Pancreas (tissue), 10 donors: ENCODE data around the gene MPDU1. TPM values are rescaled to one million over a fixed set of nuclear protein-coding genes. Genes with fewer than 3 reads are reported as not detected.

Experiments
- ATAC-seq, 4 donors: fragments of 200-7000 bp; cut with Tn5 transposase; one replicate each; pipeline versions ENCODE4 v1.8.0 to v1.9.1; 2020; ENCODE audit warnings: mild to moderate bottlenecking in 4 of 4, moderate library complexity in 4 of 4
- DNase-seq, 6 donors: peaks; one replicate each; pipeline ENCODE4 v3.0.0-alpha.2; 2020
- FAIRE-seq: peaks from 2 replicates; lab custom pipeline; 2012; peaks lifted over from hg19 to GRCh38; lab: Jason Lieb, UNC
- H3K27ac ChIP-seq, 4 donors: fragments of 200-600 bp; sonication (generic); 1 replicate in 3 of 4; 2 replicates in 1 of 4; pipeline versions ENCODE4 v1.5.0 to v1.8.0; 2020
- H3K27me3 ChIP-seq, 4 donors: fragments of 200-600 bp; one replicate each; pipeline ENCODE4 v1.8.0; 2021
- H3K36me3 ChIP-seq, 3 donors: fragments of 200-600 bp; sonication (generic) in 1 of 3; one replicate each; pipeline versions ENCODE4 v1.5.0 to v1.8.0; 2020 to 2021
- H3K4me1 ChIP-seq, 3 donors: fragments of 200-600 bp; one replicate each; pipeline ENCODE4 v1.8.0; 2021
- H3K4me3 ChIP-seq, 4 donors: fragments of 200-600 bp; sonication (generic) in 2 of 4; one replicate each; pipeline versions ENCODE4 v1.5.0 to v1.8.0; 2020 to 2021
- H3K9me3 ChIP-seq, 4 donors: fragments of 200-600 bp; one replicate each; pipeline ENCODE4 v1.8.0; 2021
- CTCF ChIP-seq, 4 donors: fragments of 200-600 bp; sonication (generic) in 3 of 4; IDR thresholded peaks; one replicate each; pipeline versions ENCODE4 v1.5.0 to v1.8.0; 2021; ENCODE audit warnings: antibody characterized with exemption in 4 of 4
- WGBS, 2 donors: extraction: QIAGEN DNeasy Blood & Tissue Kit; methylation state at CpG; one replicate each; pipeline ENCODE4 v1.1.7; 2013; 5-methylcytosine and 5-hydroxymethylcytosine counted together
- intact Hi-C, 3 donors: fragments of 100-400 bp; cut with DNase I; formaldehyde crosslinking; loops; one replicate each; pipeline versions ENCODE4 v1.11.1 to v1.14.2; 2022
- polyA plus RNA-seq, 2 donors: library from polyadenylated mRNA; stranded (reverse); fragments of 200-250 nt; gene quantifications; one replicate each; pipeline ENCODE4 v1.2.3, GENCODE V29; 2013
- total RNA-seq, 6 donors: library from RNA; stranded (reverse); fragmentation: NEBNext Ultra II Directional in 4 of 6; extraction: Animal tissue kit (Norgen Biotek cat#: 25700) in 4 of 6; gene quantifications; one replicate each; pipeline versions ENCODE4 v1.2.1 to v1.2.4, GENCODE V29; 2021 to 2023
- donor health status: healthy with polysubstance abuse.
- donor health status: DM: no; HTN: no; CAD: no; lungs with moderate emphysema.
- donor health status: DM: no; HTN: no; CAD: no.
- donor health status: control.
- donor health status: control.
- donor health status: Bipolar disorder and iron deficiency.
- donor health status: DM: yes; HTN: yes; CAD: no.
- donor health status: DM: no; HTN: no; CAD: no.
- donor health status: DM: no; HTN: no; CAD: no.
- donor health status: DM: yes; HTN: yes; CAD: no.

The MPDU1 gene
- total and polyA plus RNA-seq, 8 donors, result 12.3 to 48.2 (median 20.7) TPM

DNA sequence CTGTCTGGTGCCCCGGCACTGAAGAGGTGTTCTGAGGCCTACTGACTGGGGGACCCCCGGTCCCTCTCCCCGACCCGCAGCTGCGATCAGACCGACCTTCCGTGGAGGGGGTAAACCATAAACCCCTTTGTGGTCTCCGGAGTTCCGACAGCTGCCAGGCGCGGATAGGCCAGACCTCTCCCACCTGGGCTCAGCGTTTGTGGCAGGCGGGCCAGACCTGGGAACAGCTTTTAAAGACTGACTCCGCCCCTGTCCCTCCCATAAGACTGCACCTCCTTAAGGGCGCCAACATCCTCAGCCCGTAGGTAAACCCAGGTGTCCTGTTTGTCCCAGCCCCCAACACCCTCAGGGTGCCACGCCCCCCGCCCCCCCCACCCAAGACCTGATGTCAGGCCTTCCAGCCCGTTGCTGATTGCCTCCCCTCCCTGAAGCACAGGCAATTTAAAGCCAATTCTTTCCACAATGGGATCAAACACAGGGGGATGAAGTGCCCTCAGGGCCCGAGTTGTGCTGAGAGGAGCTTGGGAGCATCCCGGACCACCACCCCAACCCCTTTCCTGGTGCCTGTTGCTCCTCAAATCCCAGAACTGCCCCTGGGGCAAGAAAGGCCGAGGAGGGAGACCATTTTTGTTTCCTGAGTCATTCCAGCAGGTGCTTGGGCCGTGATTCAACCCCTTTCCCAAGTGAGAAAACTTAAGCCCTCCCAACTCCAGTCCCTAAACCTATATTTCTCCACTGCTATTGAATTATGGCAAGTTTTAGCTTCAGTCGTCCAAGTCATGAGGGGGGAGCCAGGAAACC lies 6.4 kb downstream of the MPDU1 start, which contains the start of gene SOX15:
SOX15 (minus strand) TSS at position 204 of the 801 bp plus-strand sequence. CDS start 418 bp downstream, outside the sequence.
- FAIRE-seq (no peak), DNase-seq (no peak), ATAC-seq (peak in 2 of 4 donors; percentile 9 to 11)
- Histone ChIP-seq H3K27ac (no peak within 1 kb of the TSS), H3K36me3 (peaks cover 0 to 39% (median 11%) of the 10 kb centered on the region in 3 donors), H3K27me3 (no peaks in the 10 kb centered on the region), H3K9me3 (no peaks in the 10 kb centered on the region), H3K4me3 (peak within 1 kb of the TSS in 2 of 4 donors; percentile 13 to 26), H3K4me1 (peaks cover 0 to 3% (median 0%) of the 10 kb centered on the region in 3 donors)
- intact Hi-C loops, result loop anchor here in 1 of 3 donors (10.0 kb wide), 1 partner anchor 235 kb away; the partner anchor contains the start of genes KCTD11 and TMEM95
- TF ChIP-seq CTCF (IDR thresholded peaks at IDR 0.05), result no peak
- 66 to 68% methylated on average over 22 to 24 of the region's 24 CpGs for WGBS, 2 donors

- no peak for TF ChIP-seq CTCF (IDR thresholded peaks at IDR 0.05)
- intact Hi-C loops, result no loop called here
- ATAC-seq, result no peak
- peaks cover 0 to 46% (median 15%) of the 10 kb centered on the region in 3 donors for H3K36me3 ChIP-seq
- no peak for FAIRE-seq
- 81 to 84% methylated on average over 4 of the region's 4 CpGs for WGBS, 2 donors
- no peaks in the 10 kb centered on the region for H3K9me3 ChIP-seq
- no peaks in the 10 kb centered on the region for H3K27me3 ChIP-seq
- peaks cover 0 to 3% (median 0%) of the 10 kb centered on the region in 3 donors for H3K4me1 ChIP-seq
- H3K4me3 ChIP-seq, result no peak overlapping the region
- no peak for DNase-seq
- no peak overlapping the region for H3K27ac ChIP-seq
Observed at GRCh38 chr17:7590743-7591142, 7.1 kb downstream of the MPDU1 start.

DNA sequence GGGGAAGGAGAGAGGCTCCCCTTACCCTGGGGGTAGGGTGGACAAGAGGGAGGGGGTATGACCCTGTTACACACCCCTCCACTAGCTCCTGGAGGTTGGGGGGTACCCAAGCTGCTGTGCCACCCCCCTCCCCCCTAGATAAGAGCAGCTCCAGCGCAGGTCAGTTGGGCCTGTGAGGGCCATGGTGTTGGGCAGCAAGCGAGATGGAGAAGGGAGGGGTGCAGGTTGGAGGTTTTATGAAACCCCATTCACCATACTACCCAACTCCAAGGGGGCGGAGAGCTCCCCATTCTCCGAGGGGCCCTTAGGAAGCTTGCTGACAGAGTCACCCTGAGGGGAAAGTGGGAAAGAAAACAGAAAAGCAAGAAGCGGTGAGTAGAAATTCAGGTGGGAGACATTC lies 7.9 kb downstream of the MPDU1 start:
- H3K27me3 ChIP-seq, result no peaks in the 10 kb centered on the region
- intact Hi-C loops, result no loop called here

DNA sequence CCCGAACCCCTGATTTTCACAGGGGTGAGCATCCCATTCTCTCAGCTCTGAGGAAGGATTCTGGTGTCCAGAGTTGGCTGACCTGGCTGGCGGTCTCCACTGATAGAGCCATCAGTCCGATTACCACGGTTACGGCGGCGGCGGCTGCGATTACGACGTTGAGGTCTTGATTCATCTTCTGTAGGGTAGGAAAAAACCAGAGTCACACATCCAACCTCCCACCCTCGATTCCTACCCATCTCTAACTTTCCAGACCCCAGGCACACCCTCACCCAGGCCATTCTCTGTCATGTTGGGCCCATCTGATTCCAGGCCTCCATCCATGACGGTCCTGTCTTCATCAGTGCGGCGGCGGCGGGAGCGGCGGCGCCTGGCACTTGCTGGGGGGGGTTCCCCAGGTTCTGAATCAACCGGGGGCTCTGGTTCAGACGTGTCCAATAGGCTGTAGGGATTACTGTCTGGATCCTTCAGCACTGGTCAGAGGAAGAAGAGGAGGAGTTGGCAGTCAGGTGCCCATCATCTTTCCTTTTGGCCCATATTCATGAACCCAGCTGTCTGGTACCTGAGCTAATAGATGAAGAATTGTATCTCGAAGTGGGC lies 8.9 kb downstream of the MPDU1 start:
- ATAC-seq (no peak), DNase-seq (no peak), FAIRE-seq (no peak)
- H3K27me3 ChIP-seq, result no peaks in the 10 kb centered on the region
- peaks cover 0 to 3% (median 0%) of the 10 kb centered on the region in 3 donors for H3K4me1 ChIP-seq
- H3K36me3 ChIP-seq, result peaks cover 0 to 60% (median 21%) of the 10 kb centered on the region in 3 donors
- no peaks in the 10 kb centered on the region for H3K9me3 ChIP-seq
- TF ChIP-seq CTCF (IDR thresholded peaks at IDR 0.05), result no peak
- 90 to 94% methylated on average over 23 of the region's 23 CpGs for WGBS, 2 donors
- no peak overlapping the region for H3K27ac ChIP-seq
- H3K4me3 ChIP-seq, result no peak overlapping the region
- intact Hi-C loops, result no loop called here

More for the DNA sequence above, 7.9 kb downstream of the MPDU1 start:
- WGBS, 2 donors, result 88 to 98% methylated on average over 5 of the region's 5 CpGs
- no peak for FAIRE-seq
- H3K4me3 ChIP-seq, result no peak overlapping the region
- H3K9me3 ChIP-seq, result no peaks in the 10 kb centered on the region
- peaks cover 0 to 3% (median 0%) of the 10 kb centered on the region in 3 donors for H3K4me1 ChIP-seq
- no peak for DNase-seq
- no peak overlapping the region for H3K27ac ChIP-seq
- peaks cover 0 to 54% (median 18%) of the 10 kb centered on the region in 3 donors for H3K36me3 ChIP-seq
- ATAC-seq, result no peak
- TF ChIP-seq CTCF (IDR thresholded peaks at IDR 0.05), result no peak
